Activated naive CD8-positive, alpha-beta T cell (primary cell): ENCODE results near the gene GPR173.

Experiments used
- H3K27ac Mint-ChIP-seq: one replicate; pipeline ENCODE4 v1.8.0; 2021; ENCODE audit warnings: mixed read lengths
- H3K27me3 Mint-ChIP-seq: one replicate; pipeline ENCODE4 v1.8.0; 2021; ENCODE audit warnings: mixed read lengths
- H3K36me3 Mint-ChIP-seq: one replicate; pipeline ENCODE4 v1.8.0; 2021; ENCODE audit warnings: mixed read lengths
- H3K4me1 Mint-ChIP-seq: one replicate; pipeline ENCODE4 v1.8.0; 2021; ENCODE audit warnings: low read depth, mixed read lengths
- H3K4me3 Mint-ChIP-seq: one replicate; pipeline ENCODE4 v1.8.0; 2021; ENCODE audit warnings: mild to moderate bottlenecking, mixed read lengths
- H3K9me3 Mint-ChIP-seq: one replicate; pipeline ENCODE4 v1.8.0; 2021; ENCODE audit warnings: low read depth, mixed read lengths

The GPR173 gene

GRCh38 chrX:53078943-53079342, 30.4 kb downstream of the GPR173 start:
- H3K9me3 Mint-ChIP-seq = no peaks in the 10 kb centered on the region
- no peaks in the 10 kb centered on the region for H3K36me3 Mint-ChIP-seq
- H3K4me3 Mint-ChIP-seq = no peak overlapping the region
- peaks cover 25% of the 10 kb centered on the region for H3K4me1 Mint-ChIP-seq
- no peaks in the 10 kb centered on the region for H3K27me3 Mint-ChIP-seq
- H3K27ac Mint-ChIP-seq = no peak overlapping the region

GRCh38 chrX:53080628-53081580, 32.3 kb downstream of the GPR173 start:
- peaks cover 6% of the 10 kb centered on the region for H3K36me3 Mint-ChIP-seq
- H3K9me3 Mint-ChIP-seq = no peaks in the 10 kb centered on the region
- H3K27ac Mint-ChIP-seq = peak overlapping the region; percentile 90
- peak overlapping the region; percentile 85 for H3K4me3 Mint-ChIP-seq
- no peaks in the 10 kb centered on the region for H3K27me3 Mint-ChIP-seq
- peaks cover 38% of the 10 kb centered on the region for H3K4me1 Mint-ChIP-seq

GRCh38 chrX:53081925-53082772, 33.6 kb downstream of the GPR173 start, which contains the start of gene TSPYL2:
TSPYL2 (plus strand) TSS chrX:53082367; CDS start chrX:53082499, 132 bp downstream.
- Mint-ChIP-seq H3K36me3 (peaks cover 6% of the 10 kb centered on the region), H3K4me1 (peaks cover 47% of the 10 kb centered on the region), H3K4me3 (peak within 1 kb of the TSS; percentile 94), H3K27ac (peak within 1 kb of the TSS; percentile 97), H3K9me3 (no peaks in the 10 kb centered on the region), H3K27me3 (no peaks in the 10 kb centered on the region)

- Mint-ChIP-seq H3K9me3 (no peaks in the 10 kb centered on the region), H3K4me3 (peak overlapping the region; percentile 94)
These were observed 34.4 kb downstream of the GPR173 start for GRCh38 chrX:53082773-53083616.

GRCh38 chrX:53084043-53084570, 35.5 kb downstream of the GPR173 start:
- Mint-ChIP-seq H3K27ac (peak overlapping the region; percentile 87), H3K27me3 (no peaks in the 10 kb centered on the region), H3K4me3 (peak overlapping the region; percentile 94), H3K36me3 (peaks cover 6% of the 10 kb centered on the region), H3K4me1 (peaks cover 63% of the 10 kb centered on the region), H3K9me3 (no peaks in the 10 kb centered on the region)

More at GRCh38 chrX:53082773-53083616, 34.4 kb downstream of the GPR173 start:
- peak overlapping the region; percentile 84 for H3K27ac Mint-ChIP-seq
- peaks cover 53% of the 10 kb centered on the region for H3K4me1 Mint-ChIP-seq
- H3K36me3 Mint-ChIP-seq = peaks cover 6% of the 10 kb centered on the region
- H3K27me3 Mint-ChIP-seq = no peaks in the 10 kb centered on the region

- no peaks in the 10 kb centered on the region for H3K27me3 Mint-ChIP-seq
- no peaks in the 10 kb centered on the region for H3K9me3 Mint-ChIP-seq
- peaks cover 6% of the 10 kb centered on the region for H3K36me3 Mint-ChIP-seq
- peaks cover 66% of the 10 kb centered on the region for H3K4me1 Mint-ChIP-seq
- H3K27ac Mint-ChIP-seq = no peak overlapping the region
- H3K4me3 Mint-ChIP-seq = peak overlapping the region; percentile 94
These were observed 36.3 kb downstream of the GPR173 start for GRCh38 chrX:53084863-53085262.

DNA sequence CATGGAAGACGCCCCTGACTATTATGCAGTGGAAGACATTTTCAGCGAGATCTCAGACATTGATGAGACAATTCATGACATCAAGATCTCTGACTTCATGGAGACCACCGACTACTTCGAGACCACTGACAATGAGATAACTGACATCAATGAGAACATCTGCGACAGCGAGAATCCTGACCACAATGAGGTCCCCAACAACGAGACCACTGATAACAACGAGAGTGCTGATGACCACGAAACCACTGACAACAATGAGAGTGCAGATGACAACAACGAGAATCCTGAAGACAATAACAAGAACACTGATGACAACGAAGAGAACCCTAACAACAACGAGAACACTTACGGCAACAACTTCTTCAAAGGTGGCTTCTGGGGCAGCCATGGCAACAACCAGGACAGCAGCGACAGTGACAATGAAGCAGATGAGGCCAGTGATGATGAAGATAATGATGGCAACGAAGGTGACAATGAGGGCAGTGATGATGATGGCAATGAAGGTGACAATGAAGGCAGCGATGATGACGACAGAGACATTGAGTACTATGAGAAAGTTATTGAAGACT, 37.2 kb downstream of the GPR173 start:
- H3K4me1 Mint-ChIP-seq = peaks cover 61% of the 10 kb centered on the region
- peak overlapping the region; percentile 65 for H3K4me3 Mint-ChIP-seq
- H3K27me3 Mint-ChIP-seq = no peaks in the 10 kb centered on the region
- H3K36me3 Mint-ChIP-seq = peaks cover 6% of the 10 kb centered on the region
- peak overlapping the region; percentile 70 for H3K27ac Mint-ChIP-seq
- no peaks in the 10 kb centered on the region for H3K9me3 Mint-ChIP-seq

DNA sequence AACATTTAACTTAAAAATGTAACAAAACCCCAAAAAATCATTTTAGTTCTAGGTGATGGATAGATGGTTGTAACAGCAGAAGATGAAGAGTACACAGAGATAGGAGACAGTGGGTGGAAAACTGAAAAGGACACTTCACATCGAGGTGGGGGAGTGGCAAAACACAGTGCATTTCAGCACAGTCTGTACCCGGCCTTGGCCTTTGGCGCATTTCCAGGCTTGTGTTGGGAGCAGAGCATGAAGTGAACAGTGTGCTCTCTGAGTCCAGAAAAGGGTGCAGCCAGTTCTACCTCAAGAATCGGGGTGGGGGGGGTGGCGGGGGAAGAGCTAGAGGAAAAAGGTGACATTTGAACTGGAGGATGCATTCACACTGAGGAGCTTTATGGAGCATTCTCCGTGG, 37.9 kb downstream of the GPR173 start:
- peaks cover 58% of the 10 kb centered on the region for H3K4me1 Mint-ChIP-seq
- H3K4me3 Mint-ChIP-seq = peak overlapping the region; percentile 65
- no peaks in the 10 kb centered on the region for H3K27me3 Mint-ChIP-seq
- H3K36me3 Mint-ChIP-seq = peaks cover 6% of the 10 kb centered on the region
- H3K9me3 Mint-ChIP-seq = no peaks in the 10 kb centered on the region
- peak overlapping the region; percentile 70 for H3K27ac Mint-ChIP-seq

- Mint-ChIP-seq H3K27ac (peak overlapping the region; percentile 96), H3K36me3 (peaks cover 6% of the 10 kb centered on the region), H3K4me1 (peaks cover 56% of the 10 kb centered on the region), H3K4me3 (peak overlapping the region; percentile 54), H3K9me3 (no peaks in the 10 kb centered on the region), H3K27me3 (no peaks in the 10 kb centered on the region)
These were observed 38.8 kb downstream of the GPR173 start for GRCh38 chrX:53087388-53087831.

DNA sequence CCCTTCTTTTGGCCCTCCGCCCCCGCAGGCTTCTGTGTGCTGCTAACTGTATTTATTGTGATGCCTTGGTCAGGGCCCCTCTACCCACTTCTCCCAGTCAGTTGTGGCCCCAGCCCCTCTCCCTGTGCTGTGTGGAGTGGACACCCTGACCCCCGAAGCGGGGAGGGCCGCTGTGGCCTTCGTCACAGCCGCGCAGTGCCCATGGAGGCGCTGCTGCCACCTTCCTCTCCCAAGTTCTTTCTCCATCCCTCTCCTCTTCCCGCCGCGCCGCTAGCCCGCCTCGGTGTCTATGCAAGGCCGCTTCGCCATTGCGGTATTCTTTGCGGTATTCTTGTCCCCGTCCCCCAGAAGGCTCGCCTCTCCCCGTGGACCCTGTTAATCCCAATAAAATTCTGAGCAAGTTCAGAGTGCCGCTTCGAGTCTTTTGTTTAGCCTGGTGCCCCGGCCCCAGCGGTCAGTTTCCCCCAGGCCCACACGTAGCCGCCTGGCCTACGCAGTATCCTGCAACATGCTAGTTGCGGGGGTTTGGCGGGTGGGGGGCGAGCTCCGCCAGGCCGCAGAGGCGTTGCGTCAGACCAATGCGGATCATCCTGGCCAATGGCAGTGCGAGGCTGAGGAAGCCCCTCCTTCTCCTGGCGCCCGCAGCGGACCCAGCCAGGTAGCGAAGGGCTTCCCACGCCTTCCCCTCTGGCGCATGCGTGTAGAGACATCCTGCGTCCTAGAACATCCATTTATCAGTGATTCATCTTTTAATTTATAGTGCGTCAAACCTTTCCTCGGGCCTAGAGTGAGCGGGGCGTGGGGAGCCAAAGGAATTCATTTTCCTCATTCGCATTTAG, 39.8 kb downstream of the GPR173 start:
- peaks cover 55% of the 10 kb centered on the region for H3K4me1 Mint-ChIP-seq
- H3K4me3 Mint-ChIP-seq = peak overlapping the region; percentile 93
- H3K36me3 Mint-ChIP-seq = peaks cover 6% of the 10 kb centered on the region
- H3K27me3 Mint-ChIP-seq = no peaks in the 10 kb centered on the region
- no peaks in the 10 kb centered on the region for H3K9me3 Mint-ChIP-seq
- peak overlapping the region; percentile 96 for H3K27ac Mint-ChIP-seq

DNA sequence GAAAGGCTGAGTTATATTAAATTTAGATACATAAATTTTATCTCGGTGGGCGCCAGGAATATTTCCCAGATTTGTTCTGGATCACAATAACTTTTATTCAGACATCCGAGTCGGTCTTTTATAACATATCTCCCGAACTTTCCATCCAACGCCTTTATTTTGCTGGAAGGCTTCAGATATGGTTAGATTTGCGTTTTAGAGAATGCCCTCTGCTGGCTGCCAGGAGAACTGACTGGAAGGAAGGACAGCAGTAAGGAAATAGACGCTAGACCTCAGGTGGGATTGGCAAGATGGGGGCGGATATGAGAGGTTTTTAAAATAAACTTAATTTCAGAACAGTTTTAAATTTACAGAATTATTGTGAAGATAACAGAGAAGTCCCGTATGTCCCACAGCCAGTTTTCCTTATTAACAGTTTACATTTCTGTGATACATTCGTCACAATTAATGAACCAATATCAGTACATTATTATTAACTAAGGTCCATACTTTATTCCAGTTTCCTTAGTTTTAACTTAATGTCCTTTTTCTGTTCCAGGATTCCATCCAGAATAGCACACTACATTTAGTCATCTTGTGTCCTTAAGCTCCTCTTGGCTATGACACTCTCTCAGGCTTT, 40.7 kb downstream of the GPR173 start:
- peak overlapping the region; percentile 93 for H3K4me3 Mint-ChIP-seq
- H3K36me3 Mint-ChIP-seq = peaks cover 5% of the 10 kb centered on the region
- H3K4me1 Mint-ChIP-seq = peaks cover 45% of the 10 kb centered on the region
- H3K27ac Mint-ChIP-seq = peak overlapping the region; percentile 46
- no peaks in the 10 kb centered on the region for H3K27me3 Mint-ChIP-seq
- H3K9me3 Mint-ChIP-seq = no peaks in the 10 kb centered on the region

DNA sequence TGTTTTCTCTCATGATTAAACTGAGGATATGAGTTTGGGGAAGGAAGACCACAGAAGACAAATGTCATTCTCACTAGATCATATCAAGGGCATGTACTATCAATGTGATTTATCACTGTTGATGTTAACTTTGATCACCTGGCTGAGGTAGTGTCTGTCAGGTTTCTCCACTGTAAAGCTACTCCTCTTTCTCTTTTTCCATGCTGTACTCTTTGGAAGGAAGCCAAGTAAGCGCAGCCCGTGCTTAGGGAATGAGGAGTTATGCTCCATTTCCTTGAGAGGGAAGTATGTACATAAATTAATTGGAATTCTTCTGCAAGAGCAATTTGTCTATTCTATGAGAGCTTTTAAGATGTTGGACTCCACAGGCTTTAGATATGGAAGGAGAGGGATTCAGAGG, 41.3 kb downstream of the GPR173 start:
- Mint-ChIP-seq H3K36me3 (peaks cover 4% of the 10 kb centered on the region), H3K4me1 (peaks cover 45% of the 10 kb centered on the region), H3K27me3 (no peaks in the 10 kb centered on the region), H3K9me3 (no peaks in the 10 kb centered on the region), H3K4me3 (no peak overlapping the region), H3K27ac (no peak overlapping the region)

DNA sequence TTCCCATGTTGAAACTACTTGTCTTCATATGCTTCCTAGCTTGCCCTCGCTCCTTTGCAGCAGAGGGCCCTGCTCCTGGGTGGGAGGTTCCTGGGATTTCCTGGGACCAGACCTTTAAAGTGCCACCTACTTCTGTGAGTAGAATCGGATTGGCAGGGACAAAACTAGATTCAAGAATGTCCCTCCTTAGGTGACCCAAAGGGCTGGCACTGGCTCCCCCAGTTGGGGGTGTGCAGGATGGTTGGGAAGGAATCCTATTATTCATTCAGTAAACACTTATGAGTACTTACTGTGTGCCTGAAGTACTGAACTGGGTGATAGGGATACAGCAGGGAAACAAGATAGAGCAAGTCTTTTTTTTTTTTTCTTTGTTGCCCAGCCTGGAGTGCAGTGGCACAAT, 42.8 kb downstream of the GPR173 start:
- peaks cover 41% of the 10 kb centered on the region for H3K4me1 Mint-ChIP-seq
- H3K9me3 Mint-ChIP-seq = no peaks in the 10 kb centered on the region
- H3K36me3 Mint-ChIP-seq = no peaks in the 10 kb centered on the region
- H3K27me3 Mint-ChIP-seq = no peaks in the 10 kb centered on the region
- no peak overlapping the region for H3K27ac Mint-ChIP-seq
- no peak overlapping the region for H3K4me3 Mint-ChIP-seq
